GM21515 (cell line): ENCODE data around the gene SCUBE1.
"Not testable (repeated sequence)": the region's sequence is repeated elsewhere in the genome, so short reads cannot be mapped to it uniquely, and the experiment has no call there.

ENCODE experiments used
- ATAC-seq: cut with Tn5 transposase; IDR thresholded peaks from one replicate; pipeline ENCODE4 v1.9.1; 2021; ENCODE audit not compliant: unreplicated experiment

Gene SCUBE1

GRCh38 chr22:43281394-43281793, 61.8 kb downstream of the SCUBE1 start:
- no peak for ATAC-seq

GRCh38 chr22:43280523-43280886, 62.7 kb downstream of the SCUBE1 start:
- ATAC-seq, result not testable (repeated sequence)

GRCh38 chr22:43279867-43280522, 63.2 kb downstream of the SCUBE1 start:
- no peak for ATAC-seq

GRCh38 chr22:43277987-43278601, 65.1 kb downstream of the SCUBE1 start:
- ATAC-seq, result no peak

GRCh38 chr22:43277091-43277490, 66.1 kb downstream of the SCUBE1 start:
- ATAC-seq, result no peak

- ATAC-seq, result no peak
Measured at GRCh38 chr22:43276321-43276720, 66.9 kb downstream of the SCUBE1 start.

- ATAC-seq, result no peak
Measured at GRCh38 chr22:43275545-43276317, 67.4 kb downstream of the SCUBE1 start.

- no peak for ATAC-seq
Measured at GRCh38 chr22:43274595-43275240, 68.5 kb downstream of the SCUBE1 start.

GRCh38 chr22:43273902-43274484, 69.2 kb downstream of the SCUBE1 start:
- no peak for ATAC-seq

GRCh38 chr22:43272869-43273318, 70.3 kb downstream of the SCUBE1 start:
- no peak for ATAC-seq

GRCh38 chr22:43272301-43272700, 70.9 kb downstream of the SCUBE1 start:
- ATAC-seq, result no peak

GRCh38 chr22:43270949-43271348, 72.2 kb downstream of the SCUBE1 start:
- ATAC-seq, result no peak

- no peak for ATAC-seq
Measured at GRCh38 chr22:43270314-43270908, 72.8 kb downstream of the SCUBE1 start.

GRCh38 chr22:43269646-43270045, 73.5 kb downstream of the SCUBE1 start:
- ATAC-seq, result no peak

- no peak for ATAC-seq
Measured at GRCh38 chr22:43269246-43269645, 73.9 kb downstream of the SCUBE1 start.

- ATAC-seq, result no peak
Measured at GRCh38 chr22:43267981-43268660, 75.1 kb downstream of the SCUBE1 start.

GRCh38 chr22:43267332-43267980, 75.7 kb downstream of the SCUBE1 start:
- no peak for ATAC-seq

- ATAC-seq, result no peak
Measured at GRCh38 chr22:43266076-43266475, 77.1 kb downstream of the SCUBE1 start.

GRCh38 chr22:43263645-43264514, 79.3 kb downstream of the SCUBE1 start:
- ATAC-seq, result peak; percentile 56
